Transverse colon (tissue), 4 donors: Measurements from ENCODE around the gene ARHGDIG. TPM values are rescaled to one million over a fixed set of nuclear protein-coding genes. Genes with fewer than 3 reads are reported as not detected.

Experiments
- DNase-seq: peaks from one replicate; pipeline ENCODE4 v3.0.0-alpha.2; 2019
- H3K27ac ChIP-seq, 4 donors: fragments of 200-600 bp; sonication (generic); 2 replicates each; pipeline ENCODE4 v1.5.1; 2016 to 2018; ENCODE audit warnings: inconsistent platforms in 4 of 4
- H3K27me3 ChIP-seq: fragments of 200-600 bp; sonication (generic); 2 replicates; pipeline ENCODE4 v1.5.1; 2017; ENCODE audit warnings: inconsistent platforms
- H3K36me3 ChIP-seq, 4 donors: fragments of 200-600 bp; sonication (generic); 2 replicates each; pipeline ENCODE4 v1.5.1; 2017 to 2019; ENCODE audit warnings: inconsistent platforms in 4 of 4
- H3K4me1 ChIP-seq, 4 donors: fragments of 200-600 bp; sonication (generic); 2 replicates each; pipeline ENCODE4 v1.5.1; 2017 to 2020; ENCODE audit warnings: inconsistent platforms in 4 of 4
- H3K4me3 ChIP-seq, 4 donors: fragments of 200-600 bp; sonication (generic); 1 replicate in 1 of 4; 2 replicates in 3 of 4; pipeline versions ENCODE4 v1.5.1 to v1.6.1; 2017 to 2019; ENCODE audit warnings: inconsistent platforms in 4 of 4
- H3K9me3 ChIP-seq, 2 donors: fragments of 200-600 bp; sonication (generic); 2 replicates each; pipeline ENCODE4 v1.5.1; 2017 to 2019; ENCODE audit warnings: inconsistent platforms in 2 of 2
- EP300 ChIP-seq: sonication (generic); formaldehyde crosslinking; IDR thresholded peaks from one replicate; pipeline ENCODE4 v1.6.1; 2017; ENCODE audit warnings: antibody characterized with exemption, low read depth
- POLR2A ChIP-seq: fragments of 450-650 bp; IDR thresholded peaks from one replicate; pipeline ENCODE4 v1.6.1; 2016; ENCODE audit warnings: antibody characterized with exemption, mild to moderate bottlenecking, moderate library complexity
- POLR2AphosphoS5 ChIP-seq, 3 donors: sonication (generic); formaldehyde crosslinking; IDR thresholded peaks; one replicate each; pipeline ENCODE4 v1.6.1; 2016; ENCODE audit warnings: antibody characterized with exemption in 3 of 3
- WGBS, 2 donors: methylation state at CpG; one replicate each; pipeline ENCODE4 v1.1.5; 2018; ENCODE audit warnings: low coverage in 1 of 2; 5-methylcytosine and 5-hydroxymethylcytosine counted together
- in situ Hi-C, 4 donors: fragments of 200-750 bp; cut with MboI; loops; one replicate each; pipeline versions ENCODE4 v1.15.0 to v1.15.1; 2017; ENCODE audit warnings: low sequenced_read_pairs in 3 of 4, low pct_ligation_motif_present in 1 of 4, low pct_unique_long_range_greater_than_20kb in 1 of 4
- intact Hi-C: fragments of 100-400 bp; cut with DNase I; formaldehyde crosslinking; loops from one replicate; pipeline ENCODE4 v1.15.1; 2023; ENCODE audit warnings: low total_unique reads
- total RNA-seq, 4 donors: library from RNA; depleted of rRNA; stranded (reverse); fragments of >200 nt; gene quantifications; one replicate each; pipeline ENCODE4 v1.1.0, GENCODE V29; 2016
- TF ChIP-seq, protein P1 (sequence below), 5 experiments: fragments of 200-600 bp in 3 of 5; fragments of 450-650 bp in 2 of 5; sonication (generic) in 3 of 5; IDR thresholded peaks; 1 replicate in 2 of 5; 2 replicates in 3 of 5; pipeline ENCODE4 v1.5.1; 2016 to 2017; ENCODE audit warnings: antibody characterized with exemption in 5 of 5, inconsistent platforms in 3 of 5, mild to moderate bottlenecking in 2 of 5, moderate library complexity in 1 of 5

Gene ARHGDIG
- total RNA-seq, 4 donors from 2014 or later = 0.95 TPM; not detected in 3

DNA sequence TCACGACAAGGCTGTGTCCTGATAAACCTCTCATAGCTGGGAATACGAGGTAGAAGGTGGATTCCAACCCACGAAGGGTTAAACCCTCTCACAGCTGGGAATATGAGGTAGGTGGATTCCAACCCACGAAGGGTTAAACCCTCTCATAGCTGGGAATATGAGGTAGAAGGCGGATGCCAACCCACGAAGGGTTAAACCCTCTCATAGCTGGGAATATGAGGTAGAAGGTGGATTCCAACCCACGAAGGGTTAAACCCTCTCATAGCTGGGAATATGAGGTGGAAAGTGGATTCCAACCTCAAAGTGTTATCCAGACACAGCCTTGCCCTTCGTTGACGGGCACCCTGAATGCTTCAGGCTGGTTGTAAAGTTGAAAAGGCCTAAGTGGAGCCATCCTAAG is 41.1 kb downstream of the ARHGDIG start:
- no peak for DNase-seq
- in situ Hi-C loops = no loop called here
- no peak for TF ChIP-seq POLR2AphosphoS5 (IDR thresholded peaks at IDR 0.05)
- no peak for TF ChIP-seq POLR2A
- TF ChIP-seq, protein P1, sequence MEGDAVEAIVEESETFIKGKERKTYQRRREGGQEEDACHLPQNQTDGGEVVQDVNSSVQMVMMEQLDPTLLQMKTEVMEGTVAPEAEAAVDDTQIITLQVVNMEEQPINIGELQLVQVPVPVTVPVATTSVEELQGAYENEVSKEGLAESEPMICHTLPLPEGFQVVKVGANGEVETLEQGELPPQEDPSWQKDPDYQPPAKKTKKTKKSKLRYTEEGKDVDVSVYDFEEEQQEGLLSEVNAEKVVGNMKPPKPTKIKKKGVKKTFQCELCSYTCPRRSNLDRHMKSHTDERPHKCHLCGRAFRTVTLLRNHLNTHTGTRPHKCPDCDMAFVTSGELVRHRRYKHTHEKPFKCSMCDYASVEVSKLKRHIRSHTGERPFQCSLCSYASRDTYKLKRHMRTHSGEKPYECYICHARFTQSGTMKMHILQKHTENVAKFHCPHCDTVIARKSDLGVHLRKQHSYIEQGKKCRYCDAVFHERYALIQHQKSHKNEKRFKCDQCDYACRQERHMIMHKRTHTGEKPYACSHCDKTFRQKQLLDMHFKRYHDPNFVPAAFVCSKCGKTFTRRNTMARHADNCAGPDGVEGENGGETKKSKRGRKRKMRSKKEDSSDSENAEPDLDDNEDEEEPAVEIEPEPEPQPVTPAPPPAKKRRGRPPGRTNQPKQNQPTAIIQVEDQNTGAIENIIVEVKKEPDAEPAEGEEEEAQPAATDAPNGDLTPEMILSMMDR (IDR thresholded peaks at IDR 0.05) = no peak
- no peak for TF ChIP-seq EP300

DNA sequence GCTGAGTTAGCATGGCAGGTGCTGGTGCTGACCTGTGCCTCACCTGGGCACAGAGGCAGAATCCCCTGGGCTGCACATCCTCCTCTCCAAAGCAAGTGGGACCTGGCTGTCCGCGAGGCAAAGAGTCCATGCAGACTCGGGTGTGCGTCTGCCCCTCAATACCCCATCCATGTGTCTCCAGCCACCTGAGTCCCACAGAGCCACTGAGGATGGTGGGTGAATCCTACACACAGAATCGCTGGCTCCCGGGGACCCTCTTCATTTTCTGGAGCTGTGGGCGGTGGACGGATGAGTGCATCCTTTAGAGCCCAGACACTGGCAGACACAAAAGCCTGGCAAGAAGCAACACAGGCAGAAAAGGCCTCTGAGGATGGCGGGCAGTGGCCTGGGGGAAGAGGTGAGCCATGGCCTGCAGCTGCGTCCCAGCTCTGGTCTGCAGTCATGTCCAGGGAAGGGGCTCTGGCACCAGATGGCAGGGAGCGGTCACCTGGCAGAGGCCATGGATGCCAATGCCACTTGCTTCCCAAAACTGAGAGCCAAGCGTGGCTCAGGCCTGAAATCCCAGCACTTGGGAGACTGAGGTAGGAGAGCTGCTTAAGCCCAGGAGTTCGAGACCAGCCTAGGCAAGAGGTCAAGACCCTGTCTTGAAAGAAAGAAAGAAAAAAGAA is 42.2 kb downstream of the ARHGDIG start:
- Histone ChIP-seq H3K9me3 (no peaks in the 10 kb centered on the region), H3K27ac (no peak overlapping the region), H3K4me1 (peaks cover 11 to 32% (median 24%) of the 10 kb centered on the region in 4 donors), H3K27me3 (no peaks in the 10 kb centered on the region), H3K4me3 (no peak overlapping the region), H3K36me3 (no peaks in the 10 kb centered on the region)
- no peak for DNase-seq
- WGBS, 2 donors = 95% methylated on average over 13 of the region's 13 CpGs; no CpG with 5 or more reads in 1 of the 2 donors
- TF ChIP-seq EP300 (no peak), POLR2A (no peak), POLR2AphosphoS5 (IDR thresholded peaks at IDR 0.05) (no peak)
- TF ChIP-seq, protein P1 (IDR thresholded peaks at IDR 0.05) = no peak
- in situ Hi-C loops = no loop called here
- intact Hi-C loops = no loop called here

More for the DNA sequence above, 41.1 kb downstream of the ARHGDIG start:
- Histone ChIP-seq H3K36me3 (no peaks in the 10 kb centered on the region), H3K27ac (no peak overlapping the region), H3K4me1 (peaks cover 11 to 21% (median 15%) of the 10 kb centered on the region in 4 donors), H3K4me3 (no peak overlapping the region), H3K27me3 (no peaks in the 10 kb centered on the region), H3K9me3 (no peaks in the 10 kb centered on the region)
- 69 to 78% methylated on average over 7 to 9 of the region's 9 CpGs for WGBS, 2 donors
- intact Hi-C loops = no loop called here

DNA sequence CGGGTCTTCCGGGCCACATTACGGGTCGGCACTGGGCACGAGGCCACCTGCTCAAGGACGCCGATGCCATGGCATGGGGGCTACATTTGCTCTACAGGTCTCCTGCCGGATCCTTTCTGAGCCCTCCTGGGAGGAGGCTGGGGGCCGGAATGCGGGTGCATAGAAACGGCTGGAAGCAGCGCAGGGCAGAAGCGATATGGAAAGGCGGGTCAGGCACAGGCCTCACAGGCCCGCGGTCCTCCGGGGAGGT is 43.7 kb downstream of the ARHGDIG start:
- DNase-seq = no peak
- Histone ChIP-seq H3K4me3 (no peak overlapping the region), H3K9me3 (no peaks in the 10 kb centered on the region), H3K27ac (peak overlapping the region in 3 of 4 donors; percentile 88 to 95 (median 94)), H3K27me3 (no peaks in the 10 kb centered on the region), H3K36me3 (no peaks in the 10 kb centered on the region), H3K4me1 (peaks cover 18 to 46% (median 36%) of the 10 kb centered on the region in 4 donors)
- WGBS, 2 donors = 87% methylated on average over 17 of the region's 17 CpGs; no CpG with 5 or more reads in 1 of the 2 donors
- intact Hi-C loops (no loop called here), in situ Hi-C loops (no loop called here)
- no peak for TF ChIP-seq EP300
- no peak for TF ChIP-seq POLR2A
- no peak for TF ChIP-seq POLR2AphosphoS5 (IDR thresholded peaks at IDR 0.05)
- TF ChIP-seq, protein P1 (IDR thresholded peaks at IDR 0.05) = no peak

DNA sequence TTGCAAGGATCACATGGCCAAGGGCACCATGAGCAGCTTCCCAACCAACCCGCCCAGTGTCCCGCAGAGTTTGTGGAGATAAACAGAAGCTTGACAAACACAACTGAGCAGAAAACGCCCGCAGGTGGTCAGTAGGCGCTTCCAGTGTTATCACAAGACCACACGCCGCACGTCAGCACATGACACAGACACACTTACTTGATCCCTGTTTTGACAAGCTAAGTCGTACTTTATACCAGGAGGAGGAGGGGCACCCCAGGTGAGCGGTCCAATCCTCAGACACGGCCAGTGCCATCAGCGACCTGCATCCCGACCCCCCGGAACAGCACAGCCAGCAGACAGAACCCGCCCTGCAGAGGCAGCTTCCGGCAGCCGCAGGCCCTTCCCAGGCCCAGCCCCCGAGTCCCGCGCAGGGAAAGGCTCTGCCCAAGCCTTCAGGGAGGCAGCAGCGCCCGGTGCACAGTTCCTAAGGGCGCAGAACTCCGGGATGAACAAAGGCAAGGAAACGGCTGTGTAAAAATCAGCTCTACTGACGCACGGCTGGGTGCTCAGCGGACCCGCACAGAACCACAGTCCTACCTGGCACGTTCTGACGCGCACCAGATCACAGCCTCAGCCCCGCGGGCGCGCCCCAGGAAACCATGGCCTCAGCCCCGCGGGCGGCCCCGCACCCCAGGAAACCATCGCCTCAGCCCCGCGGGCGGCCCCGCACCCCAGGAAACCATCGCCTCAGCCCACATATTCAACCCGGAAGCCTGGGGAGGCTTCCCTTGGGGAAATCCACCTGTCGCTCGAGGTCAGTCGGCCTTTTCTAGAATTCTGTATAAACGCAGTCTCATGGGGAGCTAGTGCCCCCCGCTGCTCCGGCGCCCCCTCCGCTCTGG is 44.3 kb downstream of the ARHGDIG start:
- intact Hi-C loops (no loop called here), in situ Hi-C loops (no loop called here)
- H3K36me3 ChIP-seq = no peaks in the 10 kb centered on the region
- peak overlapping the region; percentile 57 to 95 (median 91) for H3K27ac ChIP-seq
- 56 to 70% methylated on average over 4 to 45 of the region's 55 CpGs for WGBS, 2 donors
- TF ChIP-seq POLR2AphosphoS5 (IDR thresholded peaks at IDR 0.05) (no peak), EP300 (no peak), POLR2A (peak; percentile 48)
- TF ChIP-seq, protein P1 (IDR thresholded peaks at IDR 0.05) = no peak
- no peaks in the 10 kb centered on the region for H3K9me3 ChIP-seq
- H3K4me3 ChIP-seq = peak overlapping the region in 2 of 4 donors; percentile 12 to 24
- peak; percentile 42 for DNase-seq
- no peaks in the 10 kb centered on the region for H3K27me3 ChIP-seq
- peaks cover 18 to 49% (median 36%) of the 10 kb centered on the region in 4 donors for H3K4me1 ChIP-seq
